DOHH2 (cell line): ENCODE measurements around the gene MEN1.

Source experiments
- H3F3A ChIP-seq: fragments of 200-600 bp; sonication (generic), shearing (Covaris generic); 2 replicates; pipeline ENCODE4 v1.6.0; 2016; ENCODE audit warnings: antibody characterized with exemption, mild to moderate bottlenecking; ENCODE audit not compliant: control insufficient read depth, insufficient read depth
- H3K27ac ChIP-seq: fragments of 200-600 bp; sonication (generic); 2 replicates; pipeline ENCODE4 v1.5.1; 2014; ENCODE audit warnings: low read depth, mild to moderate bottlenecking, low read length, moderate library complexity
- H3K27me3 ChIP-seq: fragments of 200-600 bp; sonication (generic); 2 replicates; pipeline ENCODE4 v1.6.1; 2014; ENCODE audit warnings: mild to moderate bottlenecking, low read length, mixed read lengths; ENCODE audit not compliant: control insufficient read depth
- H3K36me3 ChIP-seq: fragments of 200-600 bp; sonication (generic); 2 replicates; pipeline ENCODE4 v1.6.1; 2014; ENCODE audit warnings: mild to moderate bottlenecking, low read length, moderate library complexity, mixed read lengths; ENCODE audit not compliant: control insufficient read depth
- H3K4me1 ChIP-seq: fragments of 200-600 bp; sonication (generic); 2 replicates; pipeline ENCODE4 v1.6.1; 2014; ENCODE audit warnings: mild to moderate bottlenecking, low read length, mixed read lengths; ENCODE audit not compliant: control insufficient read depth
- H3K4me2 ChIP-seq: fragments of 200-600 bp; sonication (generic); 2 replicates; pipeline ENCODE4 v1.6.0; 2014; ENCODE audit warnings: mild to moderate bottlenecking, low read length, moderate library complexity
- H3K4me3 ChIP-seq: fragments of 200-600 bp; sonication (generic); 2 replicates; pipeline ENCODE4 v1.5.1; 2014; ENCODE audit warnings: mild to moderate bottlenecking, low read length, mixed read lengths
- H3K79me2 ChIP-seq: fragments of 200-600 bp; sonication (generic); 2 replicates; pipeline ENCODE4 v1.6.1; 2014; ENCODE audit warnings: mild to moderate bottlenecking, low read length, mixed read lengths; ENCODE audit not compliant: control insufficient read depth
- H3K9me2 ChIP-seq: fragments of 200-600 bp; sonication (generic); replicated peaks from 2 replicates; pipeline ENCODE4 v1.6.1; 2014; ENCODE audit warnings: mild to moderate bottlenecking, low read length, mixed read lengths; ENCODE audit not compliant: control insufficient read depth
- H3K9me3 ChIP-seq: fragments of 200-600 bp; sonication (generic); 2 replicates; pipeline ENCODE4 v1.6.1; 2014; ENCODE audit warnings: antibody characterized with exemption, low read length, mixed read lengths; ENCODE audit not compliant: control insufficient read depth, insufficient read depth
- H4K20me1 ChIP-seq: fragments of 200-600 bp; sonication (generic); 2 replicates; pipeline ENCODE4 v1.6.0; 2014; ENCODE audit warnings: low read depth, mild to moderate bottlenecking, antibody characterized with exemption, low read length, moderate library complexity; ENCODE audit not compliant: control insufficient read depth, insufficient read depth
- CTCF ChIP-seq: fragments of 200-600 bp; sonication (generic); IDR thresholded peaks from one replicate; pipeline ENCODE4 v1.5.1; 2014; ENCODE audit warnings: antibody characterized with exemption, mild to moderate bottlenecking, low read depth, low read length; ENCODE audit not compliant: poor library complexity, severe bottlenecking
- EZH2phosphoT487 ChIP-seq: fragments of 200-600 bp; sonication (generic); IDR thresholded peaks from 2 replicates; pipeline ENCODE4 v1.6.1; 2017; ENCODE audit warnings: borderline replicate concordance, mild to moderate bottlenecking, antibody characterized with exemption, low read length, moderate library complexity, mixed read lengths

Gene MEN1

GRCh38 chr11:64777449-64778222 is 32.7 kb downstream of the MEN1 start:
- Histone ChIP-seq H3K4me1 (peaks cover 72% of the 10 kb centered on the region), H3K9me3 (no peaks in the 10 kb centered on the region), H3K4me2 (peak overlapping the region; percentile 85), H3K27me3 (no peaks in the 10 kb centered on the region), H3K4me3 (peak overlapping the region; percentile 96), H3K27ac (peak overlapping the region; percentile 92), H4K20me1 (peaks cover 32% of the 10 kb centered on the region), H3K9me2 (no peaks in the 10 kb centered on the region), H3F3A (peaks cover 63% of the 10 kb centered on the region), H3K79me2 (peaks cover 65% of the 10 kb centered on the region), H3K36me3 (peaks cover 65% of the 10 kb centered on the region)
- TF ChIP-seq CTCF, result no peak

GRCh38 chr11:64776875-64777274 is 33.5 kb downstream of the MEN1 start:
- Histone ChIP-seq H3K9me2 (no peaks in the 10 kb centered on the region), H3F3A (peaks cover 67% of the 10 kb centered on the region), H3K79me2 (peaks cover 73% of the 10 kb centered on the region), H3K4me3 (peak overlapping the region; percentile 96), H3K4me1 (peaks cover 72% of the 10 kb centered on the region), H3K27me3 (no peaks in the 10 kb centered on the region), H3K36me3 (peaks cover 72% of the 10 kb centered on the region), H3K4me2 (peak overlapping the region; percentile 85), H3K27ac (peak overlapping the region; percentile 86), H3K9me3 (no peaks in the 10 kb centered on the region), H4K20me1 (peaks cover 34% of the 10 kb centered on the region)
- no peak for TF ChIP-seq EZH2phosphoT487
- TF ChIP-seq CTCF, result no peak

- Histone ChIP-seq H3K4me1 (peaks cover 74% of the 10 kb centered on the region), H3K27ac (peak overlapping the region; percentile 86), H4K20me1 (peaks cover 39% of the 10 kb centered on the region), H3K27me3 (no peaks in the 10 kb centered on the region), H3K79me2 (peaks cover 77% of the 10 kb centered on the region), H3F3A (peaks cover 72% of the 10 kb centered on the region), H3K4me2 (peak overlapping the region; percentile 85), H3K4me3 (peak overlapping the region; percentile 96), H3K9me2 (no peaks in the 10 kb centered on the region), H3K9me3 (no peaks in the 10 kb centered on the region), H3K36me3 (peaks cover 77% of the 10 kb centered on the region)
- no peak for TF ChIP-seq CTCF
- no peak for TF ChIP-seq EZH2phosphoT487
These were observed 33.9 kb downstream of the MEN1 start for GRCh38 chr11:64776425-64776824.
